HepG2 (cell line): ENCODE data around the gene IGFBP7. TPM values are rescaled to one million over a fixed set of nuclear protein-coding genes. Genes with fewer than 3 reads are reported as not detected.

Experiments used
- ATAC-seq: fragments of 200-7000 bp; cut with Tn5 transposase; 3 replicates; pipeline ENCODE4 v1.9.1; 2020; ENCODE audit warnings: mild to moderate bottlenecking, moderate library complexity
- BruUV-seq: library from RNA; stranded (reverse); fragments of 400-500 nt; replicated peaks from 2 replicates; lab custom pipeline; 2021; lab: Mats Ljungman, UMichigan
- CTCF ChIA-PET: fragments of 300-600 bp; formaldehyde crosslinking; extraction: SDS; loops from one replicate; lab custom pipeline; 2021; ENCODE audit warnings: low total read pairs, inconsistent platforms, low intra/inter-chr PET ratio; lab: Yijun Ruan, JAX
- POLR2A ChIA-PET: fragments of 350-600 bp; sonication (Branson Sonifier 250); formaldehyde crosslinking; loops from one replicate; lab custom pipeline; 2020; ENCODE audit warnings: antibody characterized with exemption, inconsistent platforms; lab: Yijun Ruan, JAX
- DNase-seq: peaks from one replicate; pipeline ENCODE4 v3.0.0-alpha.2; 2015; ENCODE audit warnings: low spot score
- FAIRE-seq: peaks from 3 replicates; lab custom pipeline; 2011; peaks lifted over from hg19 to GRCh38; lab: Jason Lieb, UNC
- H2AFZ ChIP-seq: one replicate; pipeline ENCODE4 v1.6.1; 2011; ENCODE audit warnings: low read length, inconsistent platforms
- H3K27ac ChIP-seq: fragments of 300-600 bp; 3 replicates; pipeline ENCODE4 v1.8.0; 2011; ENCODE audit warnings: mixed run types, mild to moderate bottlenecking, mixed read lengths, low read length, inconsistent platforms; ENCODE audit not compliant: insufficient read depth; ENCODE audit errors: extremely low read length
- H3K27me3 ChIP-seq, 2 experiments: fragments of 200-600 bp in 1 of 2; 2 replicates in 1 of 2; 3 replicates in 1 of 2; pipeline versions ENCODE4 v1.6.0 to v1.8.0; 2011; ENCODE audit warnings: low read length in 2 of 2, mild to moderate bottlenecking in 2 of 2, moderate library complexity in 2 of 2, inconsistent platforms in 1 of 2; ENCODE audit not compliant: insufficient read depth in 2 of 2, control insufficient read depth in 1 of 2
- H3K36me3 ChIP-seq, 2 experiments: fragments of 200-600 bp in 1 of 2; replicated peaks in 1 of 2; 2 replicates in 1 of 2; 3 replicates in 1 of 2; pipeline versions ENCODE4 v1.5.1 to v1.8.0; 2011; ENCODE audit warnings: low read length in 2 of 2, inconsistent platforms in 1 of 2; ENCODE audit not compliant: insufficient read depth in 2 of 2, control insufficient read depth in 1 of 2
- H3K4me1 ChIP-seq: 2 replicates; pipeline ENCODE4 v1.5.1; 2012; ENCODE audit warnings: low read length, inconsistent platforms; ENCODE audit not compliant: insufficient read depth
- H3K4me2 ChIP-seq: 2 replicates; pipeline ENCODE4 v1.6.0; 2011; ENCODE audit warnings: low read depth, low read length, inconsistent platforms
- H3K4me3 ChIP-seq, 3 experiments: fragments of 200-600 bp in 1 of 3; sonication (generic), shearing (Covaris generic) in 1 of 3; replicated peaks in 1 of 3; 2 replicates each; pipeline ENCODE4 v1.5.1; 2011 to 2016; ENCODE audit warnings: low read length in 3 of 3, inconsistent platforms in 2 of 3, low read depth in 2 of 3, mild to moderate bottlenecking in 2 of 3, control low read depth in 1 of 3, mixed read lengths in 1 of 3; ENCODE audit not compliant: insufficient read depth in 1 of 3
- H3K79me2 ChIP-seq: one replicate; pipeline ENCODE4 v1.6.1; 2011; ENCODE audit warnings: low read length, inconsistent platforms; ENCODE audit not compliant: insufficient read depth
- H3K9ac ChIP-seq: 2 replicates; pipeline ENCODE4 v1.6.0; 2011; ENCODE audit warnings: mild to moderate bottlenecking, low read depth, low read length, inconsistent platforms; ENCODE audit not compliant: insufficient read depth
- H3K9me3 ChIP-seq: 2 replicates; pipeline ENCODE4 v1.5.1; 2012; ENCODE audit warnings: mild to moderate bottlenecking, low read length
- H4K20me1 ChIP-seq: 2 replicates; pipeline ENCODE4 v1.6.0; 2011; ENCODE audit warnings: inconsistent platforms, mild to moderate bottlenecking, low read length, moderate library complexity; ENCODE audit not compliant: insufficient read depth
- ETV6 ChIP-seq: sonication (generic); formaldehyde crosslinking; conservative IDR thresholded peaks from 2 replicates; pipeline ENCODE4 v1.4.0; 2020; ENCODE audit warnings: missing genetic modification reagents
- FOXM1 ChIP-seq: sonication (generic); formaldehyde crosslinking; IDR thresholded peaks from 2 replicates; pipeline ENCODE4 v1.5.0; 2020; ENCODE audit warnings: missing genetic modification reagents
- HOXA5 ChIP-seq: sonication (generic); formaldehyde crosslinking; IDR thresholded peaks from 2 replicates; pipeline ENCODE4 v1.4.0; 2020; ENCODE audit warnings: missing genetic modification reagents
- MATR3 ChIP-seq: sonication (generic); formaldehyde crosslinking; IDR thresholded peaks from 2 replicates; pipeline ENCODE4 v1.4.0; 2020; ENCODE audit warnings: missing genetic modification reagents
- NCOA5 ChIP-seq: sonication (generic); formaldehyde crosslinking; IDR thresholded peaks from 2 replicates; pipeline ENCODE4 v1.4.0; 2020; ENCODE audit warnings: missing genetic modification reagents
- NCOR1 ChIP-seq: fragments of 200-600 bp; sonication (generic); IDR thresholded peaks from 2 replicates; pipeline ENCODE4 v1.7.0; 2017; ENCODE audit warnings: antibody characterized with exemption, low read length, borderline replicate concordance
- POLR2G ChIP-seq: fragments of 200-400 bp; formaldehyde crosslinking; IDR thresholded peaks from 2 replicates; pipeline ENCODE4 v1.6.1; 2018; ENCODE audit warnings: mild to moderate bottlenecking, low read depth, low read length, moderate library complexity
- ZC3H4 ChIP-seq: sonication (generic); formaldehyde crosslinking; IDR thresholded peaks from 2 replicates; pipeline ENCODE4 v1.4.0; 2020; ENCODE audit warnings: missing genetic modification reagents, borderline replicate concordance
- ZNF660 ChIP-seq: sonication (generic); formaldehyde crosslinking; IDR thresholded peaks from 2 replicates; pipeline ENCODE4 v1.5.1; 2020; ENCODE audit warnings: mild to moderate bottlenecking, low read depth, missing genetic modification reagents, borderline replicate concordance
- ZNF703 ChIP-seq: sonication (generic); formaldehyde crosslinking; IDR thresholded peaks from 2 replicates; pipeline ENCODE4 v1.5.1; 2020; ENCODE audit warnings: missing genetic modification reagents, mild to moderate bottlenecking, moderate library complexity, borderline replicate concordance
- ZNF768 ChIP-seq: sonication (generic); formaldehyde crosslinking; IDR thresholded peaks from 2 replicates; pipeline ENCODE4 v1.4.0; 2020; ENCODE audit warnings: missing genetic modification reagents
- WGBS: methylation state at CpG from one replicate; pipeline ENCODE4 v1.1.6; 2017; ENCODE audit warnings: low lambda C conversion rate; 5-methylcytosine and 5-hydroxymethylcytosine counted together
- in situ Hi-C: cut with HindIII; loops from 2 replicates; pipeline ENCODE4 v1.10.0; 2017; ENCODE audit warnings: low pct_unique_long_range_greater_than_20kb; ENCODE audit not compliant: extremely low pct_ligation_motif_present
- intact Hi-C: fragments of 100-400 bp; cut with micrococcal nuclease; formaldehyde crosslinking; loops from one replicate; pipeline ENCODE4 v1.10.0; 2022; ENCODE audit not compliant: unreplicated experiment
- polyA plus RNA-seq, 8 experiments: library from polyadenylated mRNA; depleted of rRNA in 3 of 8; stranded (reverse) in 7 of 8; unstranded in 1 of 8; fragments of >200 nt; fragmentation: Illumina TruSeq in 4 of 8; extraction: Trizol in 4 of 8; gene quantifications; 2 replicates each; pipeline versions ENCODE4 v1.2.1 to v1.2.3, GENCODE V29; 2011 to 2016; ENCODE audit warnings: low read depth in 4 of 8, missing spikeins in 1 of 8, mixed read lengths in 1 of 8; ENCODE audit not compliant: insufficient read depth in 1 of 8
- total RNA-seq, 5 experiments: library from RNA; depleted of rRNA; stranded (reverse); fragments of >200 nt; fragmentation: Illumina TruSeq; extraction: Trizol; gene quantifications; 2 replicates each; pipeline ENCODE4 v1.2.3, GENCODE V29; 2016; ENCODE audit warnings: low read depth in 1 of 5
- TF ChIP-seq, protein P1 (sequence below): sonication (generic); formaldehyde crosslinking; IDR thresholded peaks from 2 replicates; pipeline ENCODE4 v1.8.1; 2023; ENCODE audit warnings: mild to moderate bottlenecking, inconsistent platforms, moderate library complexity, missing genetic modification reagents, borderline replicate concordance

The IGFBP7 gene
- total and polyA plus RNA-seq, 2 of the 13 experiments (the other 11 are each of a cell fraction or from before 2014, with no cell fraction given): 1.1 to 1.3 TPM

DNA sequence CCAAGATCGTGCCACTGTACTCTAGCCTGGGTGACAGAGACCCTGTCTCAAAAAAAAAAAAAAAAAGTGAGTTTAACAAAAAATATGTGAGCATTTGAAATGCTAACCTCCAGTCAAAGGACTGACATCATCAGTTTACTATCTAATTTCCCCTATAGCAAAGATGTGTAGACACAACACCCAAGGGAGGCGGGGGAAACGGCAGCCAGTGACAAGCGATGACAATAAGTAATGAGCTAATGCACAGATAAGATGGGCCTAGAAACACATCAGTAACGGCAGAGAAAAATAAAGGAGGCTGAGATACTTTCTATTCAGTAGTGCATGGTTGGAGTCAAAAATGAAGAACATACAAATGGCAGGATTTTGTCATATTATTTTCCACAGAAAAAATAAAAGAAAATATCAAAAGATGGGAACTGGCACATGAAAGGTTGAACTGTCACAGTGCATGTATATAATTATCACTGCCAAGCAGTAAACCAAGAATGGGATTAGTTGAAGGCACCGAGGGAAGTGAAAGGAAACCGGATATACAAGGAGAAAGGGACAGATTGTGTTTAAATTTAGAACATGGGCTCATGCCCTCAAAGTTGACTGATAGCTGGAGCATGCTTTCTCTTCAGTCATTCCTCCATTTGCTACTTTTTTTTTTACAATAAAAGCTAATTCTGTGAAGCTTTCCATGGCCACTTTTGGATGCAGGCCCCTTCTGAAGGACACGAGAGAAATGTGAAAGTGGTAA lies 41.8 kb downstream of the IGFBP7 start:
- intact Hi-C loops: no loop called here
- POLR2A ChIA-PET: no interaction called here
- no peak overlapping the region for H3K9ac ChIP-seq
- CTCF ChIA-PET: no interaction called here
- TF ChIP-seq, protein P1, sequence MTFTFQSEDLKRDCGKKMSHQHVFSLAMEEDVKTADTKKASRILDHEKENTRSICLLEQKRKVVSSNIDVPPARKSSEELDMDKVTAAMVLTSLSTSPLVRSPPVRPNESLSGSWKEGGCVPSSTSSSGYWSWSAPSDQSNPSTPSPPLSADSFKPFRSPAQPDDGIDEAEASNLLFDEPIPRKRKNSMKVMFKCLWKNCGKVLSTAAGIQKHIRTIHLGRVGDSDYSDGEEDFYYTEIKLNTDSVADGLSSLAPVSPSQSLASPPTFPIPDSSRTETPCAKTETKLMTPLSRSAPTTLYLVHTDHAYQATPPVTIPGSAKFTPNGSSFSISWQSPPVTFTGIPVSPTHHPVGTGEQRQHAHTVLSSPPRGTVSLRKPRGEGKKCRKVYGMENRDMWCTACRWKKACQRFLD: no peak
- TF ChIP-seq ETV6 (CRISPR knock-in tag) (no peak), ZNF660 (CRISPR knock-in tag) (no peak), NCOR1 (no peak), POLR2G (no peak), FOXM1 (CRISPR knock-in tag) (no peak), HOXA5 (CRISPR knock-in tag) (no peak), ZNF703 (CRISPR knock-in tag) (no peak), MATR3 (no peak), ZC3H4 (CRISPR knock-in tag) (no peak), NCOA5 (CRISPR knock-in tag) (no peak), ZNF768 (no peak)
- TF ChIP-seq, all 625 proteins: peak for 0
- Histone ChIP-seq H4K20me1 (no peaks in the 10 kb centered on the region), H3K36me3 (no peaks in the 10 kb centered on the region), H3K4me1 (no peaks in the 10 kb centered on the region), H3K79me2 (no peaks in the 10 kb centered on the region), H3K4me3 (no peak overlapping the region), H3K4me2 (no peak overlapping the region), H3K9me3 (no peaks in the 10 kb centered on the region), H3K27ac (no peak overlapping the region), H2AFZ (no peak overlapping the region), H3K27me3 (no peaks in the 10 kb centered on the region)
- no peak for ATAC-seq
- WGBS: 37% methylated on average over 8 of the region's 8 CpGs
- BruUV-seq: no TSS peak
- no peak for FAIRE-seq
- no peak for DNase-seq
- in situ Hi-C loops: no loop called here
